A549 treated with AZD2906 at 1 μM for 4 hours (cell line): ENCODE measurements around the gene MRPL37. TPM values are rescaled to one million over a fixed set of nuclear protein-coding genes. Genes with fewer than 3 reads are reported as not detected.

ENCODE experiments used
- total RNA-seq: library from RNA; stranded (reverse); fragments of 200-300 nt; extraction: Qiagen RNA extraction; gene quantifications from 5 replicates; pipeline ENCODE4 v1.2.3, GENCODE V29; 2022

MRPL37 gene
- 87.8 to 96.3 TPM (median 94.2 TPM) in 5 replicates for total RNA-seq

GRCh38 chr1:54199765-54200518 lies at the start of gene MRPL37, which contains the start of gene CYB5RL:
Gene MRPL37, plus strand, starts transcription at chr1:54200167. Its CDS starts 77 bp downstream, at chr1:54200244.
Gene CYB5RL, minus strand, starts transcription at chr1:54200030. Its CDS starts 4,414 bp downstream, at chr1:54195616.

GRCh38 chr1:54152696-54153095 lies 47.3 kb upstream of the MRPL37 start, which contains the start of gene CDCP2:
Gene CDCP2, minus strand, starts transcription at chr1:54153000. Its CDS starts 78 bp downstream, at chr1:54152922.

Other genes starting within 250 kb of the MRPL37 start
- gene LDLRAD1, start 182.0 kb upstream of the MRPL37 start, total RNA-seq, result not detected in 5 replicates
- gene TMEM59, start 147.0 kb upstream of the MRPL37 start, total RNA-seq, result 109 to 139 TPM (median 117 TPM) in 5 replicates
- gene TCEANC2, start 146.6 kb upstream of the MRPL37 start, total RNA-seq, result 1.8 to 2.5 TPM (median 2.3 TPM) in 5 replicates
- gene CDCP2, start 47.2 kb upstream of the MRPL37 start, total RNA-seq, result 0.07 TPM in 1 of 5 replicates, not detected in the others
- gene CYB5RL, start 137 bp upstream of the MRPL37 start, total RNA-seq, result 2.4 to 3.7 TPM (median 3.0 TPM) in 5 replicates
- gene SSBP3, start 206.2 kb downstream of the MRPL37 start, total RNA-seq, result 5.5 to 6.7 TPM (median 6.1 TPM) in 5 replicates